GM13976 (cell line): ENCODE data around the gene CCRL2.
A peak's percentile ranks its signal among the peaks of the same experiment; 100 is the strongest.

Source experiments
- DNase-seq: peaks from one replicate; pipeline ENCODE4 v3.0.0; 2012; ENCODE audit warnings: low spot score
- CTCF ChIP-seq: IDR thresholded peaks from 2 replicates; pipeline ENCODE4 v1.5.1; 2012; ENCODE audit warnings: borderline replicate concordance, mild to moderate bottlenecking; ENCODE audit not compliant: insufficient read depth; ENCODE audit errors: extremely low read depth, missing control alignments, control extremely low read depth
- in situ Hi-C: fragments of 300-500 bp; cut with MboI; formaldehyde crosslinking; loops from one replicate; pipeline ENCODE4 v1.12.0; 2022; ENCODE audit warnings: low sequenced_read_pairs, mixed read lengths, inconsistent platforms; ENCODE audit not compliant: unreplicated experiment

The CCRL2 gene

GRCh38 chr3:46406788-46407611, at the start of gene CCRL2, which contains the start of gene CCR5AS:
TSS of gene CCRL2 (plus strand) at chr3:46407259. CDS start at chr3:46408080, 821 bp downstream.
TSS of gene CCR5AS (minus strand) at chr3:46407066.
- TF ChIP-seq CTCF: no peak
- peak; percentile 58 for DNase-seq
- in situ Hi-C loops: no loop called here

- TF ChIP-seq CTCF: no peak
- in situ Hi-C loops: no loop called here
- no peak for DNase-seq
Measured at GRCh38 chr3:46358466-46358865, 48.6 kb upstream of the CCRL2 start.

- no peak for TF ChIP-seq CTCF
- DNase-seq: no peak
- in situ Hi-C loops: loop anchor here (10.0 kb wide), 1 partner anchor 85 kb away; no protein-coding TSS in a partner anchor
Measured at GRCh38 chr3:46359733-46360493, 47.1 kb upstream of the CCRL2 start.

- no peak for DNase-seq
- no peak for TF ChIP-seq CTCF
Measured at GRCh38 chr3:46360907-46361306, 46.2 kb upstream of the CCRL2 start.

GRCh38 chr3:46361408-46362283, 45.4 kb upstream of the CCRL2 start:
- no peak for DNase-seq
- in situ Hi-C loops: loop anchor here (10.0 kb wide), 1 partner anchor 87 kb away; no protein-coding TSS in a partner anchor

More at GRCh38 chr3:46360907-46361306, 46.2 kb upstream of the CCRL2 start:
- in situ Hi-C loops: loop anchor here (10.0 kb wide), 1 partner anchor 86 kb away; no protein-coding TSS in a partner anchor

More at GRCh38 chr3:46361408-46362283, 45.4 kb upstream of the CCRL2 start:
- no peak for TF ChIP-seq CTCF
